Esophagus muscularis mucosa (tissue), 3 donors: ENCODE measurements around the gene NHLRC4.

Experiments
- CTCF ChIP-seq, 3 experiments: fragments of 200-600 bp in 2 of 3; fragments of 450-650 bp in 1 of 3; sonication (generic) in 2 of 3; IDR thresholded peaks; one replicate each; pipeline ENCODE4 v1.5.1; 2017 to 2019; ENCODE audit warnings: antibody characterized with exemption in 3 of 3, mild to moderate bottlenecking in 2 of 3, moderate library complexity in 1 of 3
- EP300 ChIP-seq: sonication (generic); formaldehyde crosslinking; IDR thresholded peaks from one replicate; pipeline ENCODE4 v1.6.1; 2017; ENCODE audit warnings: antibody characterized with exemption

GRCh38 chr16:561413-561794 lies 5.4 kb upstream of the NHLRC4 start:
- TF ChIP-seq CTCF (IDR thresholded peaks at IDR 0.05) (no peak), EP300 (no peak)
